Measurements from ENCODE around the gene BCAS1.
A peak's percentile ranks its signal among the peaks of the same experiment; 100 is the strongest.

The BCAS1 gene

DNA sequence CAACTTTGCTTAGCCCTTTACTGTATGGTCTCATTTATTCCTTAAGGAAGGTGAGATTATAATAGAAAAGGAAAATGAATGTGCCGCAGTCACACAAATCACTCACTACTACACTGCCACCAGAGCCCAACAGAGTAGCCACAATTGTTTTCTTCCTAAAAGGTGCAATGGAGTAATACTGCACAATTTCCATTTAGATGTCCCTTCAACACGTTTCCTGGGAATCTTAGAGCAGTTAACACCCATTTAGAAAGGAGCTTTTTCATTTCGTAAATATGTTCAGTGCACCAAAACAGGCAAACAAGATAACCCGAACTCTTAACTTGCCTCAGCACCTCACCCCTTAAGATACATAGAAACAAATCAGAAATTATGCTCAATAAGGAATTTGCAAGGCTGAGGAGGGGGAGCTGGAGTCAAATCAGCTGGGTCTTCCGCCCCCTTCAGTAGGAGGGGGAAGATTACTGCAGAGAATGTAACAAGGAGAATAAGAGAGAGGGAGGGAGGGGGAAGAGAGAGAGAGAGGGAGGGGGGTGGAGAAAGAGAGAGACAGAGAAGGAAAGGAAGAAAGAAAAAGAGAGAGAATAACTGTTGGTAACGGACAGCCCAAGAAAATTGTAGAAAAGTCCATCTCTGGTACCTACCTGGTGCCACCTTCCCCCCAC lies 155.5 kb downstream of the BCAS1 start:
- Histone ChIP-seq H3K9me3 (ENCODE audit: low read length) (peaks cover 3% of the 10 kb centered on the region), H3K36me3 (ENCODE audit: insufficient read depth, low read length) (no peaks in the 10 kb centered on the region), H2AFZ (ENCODE audit: low read depth, low read length) (peak overlapping the region; percentile 88), H3K4me1 (ENCODE audit: insufficient read depth, low read length) (peaks cover 27% of the 10 kb centered on the region), H3K4me3 (ENCODE audit: low read length) (peak overlapping the region; percentile 69), H3K27me3 (ENCODE audit: insufficient read depth, low read length) (no peaks in the 10 kb centered on the region)

DNA sequence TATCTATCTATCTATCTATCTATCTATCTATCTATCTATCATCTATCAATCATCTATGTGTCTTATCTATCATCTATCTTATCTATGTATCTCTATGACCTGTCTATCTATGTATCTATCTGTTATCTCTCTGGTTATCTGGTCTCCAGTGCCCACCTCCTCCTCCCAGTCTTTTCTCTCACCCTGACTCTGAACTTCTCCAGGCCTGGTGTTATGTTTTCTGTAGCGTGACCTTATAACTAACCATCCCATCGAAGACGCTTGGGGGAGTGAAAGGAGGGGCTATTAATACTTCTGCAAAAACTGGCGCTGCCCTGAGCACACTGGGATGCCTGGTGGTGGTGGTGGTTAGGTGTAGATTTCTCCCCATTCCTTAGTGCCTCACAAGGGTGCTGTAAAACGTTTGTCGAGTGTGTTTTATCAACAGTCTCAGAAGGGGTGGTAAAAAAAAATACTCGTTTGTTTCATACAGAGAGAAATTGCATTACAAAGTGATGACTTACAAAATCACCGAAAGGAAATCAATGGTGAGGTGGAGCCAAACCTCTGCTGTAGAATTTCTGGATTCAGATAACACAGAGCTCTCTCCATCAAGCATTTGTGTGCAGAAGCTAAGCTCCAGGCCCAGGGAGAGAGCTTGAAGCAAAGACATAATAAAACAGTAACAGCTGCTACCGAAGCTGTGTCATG lies 156.2 kb downstream of the BCAS1 start:
- H2AFZ ChIP-seq (ENCODE audit: low read depth, low read length): peak overlapping the region; percentile 88
- H3K4me3 ChIP-seq (ENCODE audit: low read length): no peak overlapping the region

DNA sequence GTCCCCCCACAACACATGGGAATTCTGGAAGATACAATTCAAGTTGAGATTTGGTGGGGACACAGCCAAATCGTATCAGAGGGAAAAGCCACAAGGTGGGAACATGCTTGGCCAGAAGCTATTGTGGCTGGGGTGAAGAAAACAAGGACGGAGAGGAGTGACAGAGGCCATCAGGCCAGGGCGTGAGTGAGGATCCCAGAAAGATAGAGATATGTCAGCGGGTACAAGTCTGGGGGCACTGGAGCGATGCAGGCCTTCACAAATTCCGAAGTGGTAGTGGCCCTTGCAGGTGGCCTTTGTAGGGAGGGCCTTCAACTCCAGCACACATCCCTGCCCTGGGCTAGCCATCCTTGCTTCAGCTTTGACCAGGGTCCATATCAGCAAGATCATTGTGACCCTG lies 159.1 kb downstream of the BCAS1 start:
- Histone ChIP-seq H3K36me3 (ENCODE audit: insufficient read depth, low read length) (no peaks in the 10 kb centered on the region), H3K27me3 (ENCODE audit: insufficient read depth, low read length) (no peaks in the 10 kb centered on the region), H3K4me3 (ENCODE audit: low read length) (no peak overlapping the region), H3K4me1 (ENCODE audit: insufficient read depth, low read length) (peaks cover 13% of the 10 kb centered on the region), H2AFZ (ENCODE audit: low read depth, low read length) (no peak overlapping the region), H3K9me3 (ENCODE audit: low read length) (peaks cover 3% of the 10 kb centered on the region)

More for the DNA sequence above, 156.2 kb downstream of the BCAS1 start:
- Histone ChIP-seq H3K36me3 (ENCODE audit: insufficient read depth, low read length) (no peaks in the 10 kb centered on the region), H3K27me3 (ENCODE audit: insufficient read depth, low read length) (no peaks in the 10 kb centered on the region), H3K4me1 (ENCODE audit: insufficient read depth, low read length) (peaks cover 27% of the 10 kb centered on the region), H3K9me3 (ENCODE audit: low read length) (peaks cover 3% of the 10 kb centered on the region)

DNA sequence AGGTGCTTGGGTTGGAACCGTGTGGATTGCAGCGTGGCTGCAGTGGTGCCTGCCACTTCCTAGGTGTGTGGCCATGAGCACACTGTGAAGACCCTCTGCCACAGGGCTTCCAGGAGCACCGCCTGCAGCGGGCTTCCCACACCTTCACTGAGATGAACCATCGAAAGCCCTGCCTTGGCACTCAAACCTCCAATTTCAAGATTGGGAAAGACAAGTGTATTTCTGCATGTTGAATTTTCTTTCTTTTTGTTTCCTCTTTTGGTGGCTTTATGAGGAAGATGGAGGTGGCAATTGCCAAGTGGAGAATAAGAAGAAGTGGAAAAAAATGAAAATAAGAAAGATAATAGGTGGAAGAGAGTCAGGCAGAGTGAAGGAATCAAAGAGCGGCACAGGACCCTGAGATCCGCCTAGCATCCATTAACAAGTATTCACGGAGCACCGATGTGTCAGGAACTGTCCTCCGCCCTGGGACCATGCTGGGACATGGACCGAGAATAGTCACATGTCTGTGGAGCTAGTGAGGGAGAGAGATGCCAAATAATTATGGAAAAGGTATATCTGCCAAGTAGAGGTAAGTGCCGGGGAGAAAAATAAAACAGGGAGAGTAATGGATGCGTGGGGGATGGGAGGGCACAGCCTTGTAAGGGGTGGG lies 159.9 kb downstream of the BCAS1 start:
- H3K9me3 ChIP-seq (ENCODE audit: low read length): peaks cover 3% of the 10 kb centered on the region
- H3K36me3 ChIP-seq (ENCODE audit: insufficient read depth, low read length): no peaks in the 10 kb centered on the region
- H2AFZ ChIP-seq (ENCODE audit: low read depth, low read length): no peak overlapping the region
- H3K4me1 ChIP-seq (ENCODE audit: insufficient read depth, low read length): peaks cover 9% of the 10 kb centered on the region
- H3K27me3 ChIP-seq (ENCODE audit: insufficient read depth, low read length): no peaks in the 10 kb centered on the region
- H3K4me3 ChIP-seq (ENCODE audit: low read length): no peak overlapping the region

DNA sequence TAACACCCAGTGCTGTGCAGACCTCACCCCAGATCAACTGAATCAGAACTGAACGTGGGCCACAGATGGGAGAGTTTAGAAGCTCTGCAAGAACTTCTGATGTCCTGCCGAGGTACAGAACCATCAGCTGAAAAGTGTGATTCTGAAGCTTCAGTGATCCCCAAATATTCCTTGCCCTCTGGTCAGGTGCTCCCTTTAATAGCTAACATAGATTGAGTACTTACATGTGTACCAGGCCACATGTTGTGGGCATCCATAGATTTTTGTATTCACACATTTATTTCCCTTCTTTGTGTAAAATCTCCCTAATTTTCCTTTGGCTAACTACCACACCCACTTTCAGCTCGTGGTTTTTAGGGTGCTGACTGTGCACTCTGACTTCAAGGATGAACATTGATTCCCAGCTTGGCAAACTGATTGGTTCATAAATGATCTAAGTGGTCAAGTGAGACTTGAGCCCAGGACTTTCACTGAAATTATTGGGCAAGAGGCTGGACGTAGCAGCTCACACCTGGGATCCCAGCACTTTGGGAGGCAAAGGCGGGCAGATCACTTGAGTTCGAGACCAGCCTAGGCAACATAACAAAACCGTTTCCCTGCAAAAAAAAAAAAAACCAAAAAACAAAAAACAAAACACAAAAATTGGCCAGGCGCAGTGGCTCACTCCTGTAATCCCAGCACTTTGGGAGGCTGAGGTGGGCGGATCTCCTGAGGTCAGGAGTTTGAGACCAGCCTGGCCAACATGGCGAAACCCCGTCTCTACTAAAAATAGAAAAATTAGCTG lies 162.2 kb downstream of the BCAS1 start:
- H2AFZ ChIP-seq (ENCODE audit: low read depth, low read length): no peak overlapping the region
- no peaks in the 10 kb centered on the region for H3K4me1 ChIP-seq (ENCODE audit: insufficient read depth, low read length)
- H3K27me3 ChIP-seq (ENCODE audit: insufficient read depth, low read length): no peaks in the 10 kb centered on the region
- peaks cover 3% of the 10 kb centered on the region for H3K9me3 ChIP-seq (ENCODE audit: low read length)
- no peak overlapping the region for H3K4me3 ChIP-seq (ENCODE audit: low read length)
- no peaks in the 10 kb centered on the region for H3K36me3 ChIP-seq (ENCODE audit: insufficient read depth, low read length)

DNA sequence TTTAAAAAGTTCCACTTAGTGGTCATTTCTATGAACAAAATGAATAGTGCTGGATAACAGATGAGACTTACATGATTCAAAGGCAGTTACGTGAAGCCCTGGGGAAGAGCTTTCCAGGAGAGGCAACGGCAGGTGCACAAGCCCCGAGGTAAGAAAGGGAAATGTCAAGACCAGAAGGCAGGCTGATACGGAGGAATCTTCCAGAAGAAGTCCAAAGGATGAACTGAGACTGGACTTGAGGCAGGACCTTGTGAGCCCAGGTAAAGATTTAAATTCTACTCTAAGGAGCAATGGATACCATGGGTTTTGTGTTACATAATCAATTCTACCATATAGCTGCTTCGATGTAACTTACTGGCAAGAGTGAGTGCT lies 164.6 kb downstream of the BCAS1 start:
- Histone ChIP-seq H3K27me3 (ENCODE audit: insufficient read depth, low read length) (no peaks in the 10 kb centered on the region), H3K4me1 (ENCODE audit: insufficient read depth, low read length) (peaks cover 2% of the 10 kb centered on the region), H3K36me3 (ENCODE audit: insufficient read depth, low read length) (no peaks in the 10 kb centered on the region), H3K4me3 (ENCODE audit: low read length) (no peak overlapping the region), H2AFZ (ENCODE audit: low read depth, low read length) (no peak overlapping the region), H3K9me3 (ENCODE audit: low read length) (peaks cover 2% of the 10 kb centered on the region)

DNA sequence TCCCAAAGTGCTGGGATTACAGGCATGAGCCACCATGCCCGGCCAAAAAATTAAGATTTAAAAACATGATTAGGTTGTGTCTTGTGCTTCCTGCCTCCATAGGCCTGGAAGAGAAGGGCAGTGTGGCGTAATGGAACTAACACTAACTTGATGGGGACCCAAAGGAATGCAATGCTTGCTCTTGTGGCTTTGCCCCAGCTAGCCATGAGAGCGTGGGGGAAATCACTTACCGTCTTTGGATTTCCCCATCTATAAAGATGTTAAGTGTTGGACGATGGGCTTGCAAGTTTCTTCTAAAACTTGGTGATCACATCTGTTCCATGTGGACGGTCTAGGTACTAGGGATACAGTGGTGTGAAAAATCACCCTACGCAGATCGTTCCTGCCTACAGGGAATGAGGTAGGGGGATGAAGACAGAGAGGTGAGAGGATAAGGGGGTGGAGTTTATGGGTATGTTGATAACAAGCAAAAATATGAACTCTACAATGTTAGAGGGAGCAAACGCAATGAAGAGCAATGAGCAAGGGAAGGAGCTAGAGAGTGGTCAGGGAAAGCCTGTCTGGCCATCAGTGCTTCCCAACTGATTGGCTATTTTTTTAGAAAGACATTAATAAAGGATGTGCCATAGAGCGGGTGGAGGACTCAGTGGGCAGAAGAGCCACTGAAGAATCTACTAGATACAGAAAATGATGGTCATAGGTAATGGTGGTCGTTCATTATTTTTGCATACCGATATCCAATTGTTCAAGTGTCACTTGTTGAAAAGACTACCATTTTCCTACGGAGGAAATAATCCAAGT lies 165.2 kb downstream of the BCAS1 start:
- Histone ChIP-seq H3K27me3 (ENCODE audit: insufficient read depth, low read length) (no peaks in the 10 kb centered on the region), H2AFZ (ENCODE audit: low read depth, low read length) (no peak overlapping the region), H3K4me1 (ENCODE audit: insufficient read depth, low read length) (peaks cover 5% of the 10 kb centered on the region), H3K9me3 (ENCODE audit: low read length) (no peaks in the 10 kb centered on the region), H3K4me3 (ENCODE audit: low read length) (no peak overlapping the region), H3K36me3 (ENCODE audit: insufficient read depth, low read length) (no peaks in the 10 kb centered on the region)

DNA sequence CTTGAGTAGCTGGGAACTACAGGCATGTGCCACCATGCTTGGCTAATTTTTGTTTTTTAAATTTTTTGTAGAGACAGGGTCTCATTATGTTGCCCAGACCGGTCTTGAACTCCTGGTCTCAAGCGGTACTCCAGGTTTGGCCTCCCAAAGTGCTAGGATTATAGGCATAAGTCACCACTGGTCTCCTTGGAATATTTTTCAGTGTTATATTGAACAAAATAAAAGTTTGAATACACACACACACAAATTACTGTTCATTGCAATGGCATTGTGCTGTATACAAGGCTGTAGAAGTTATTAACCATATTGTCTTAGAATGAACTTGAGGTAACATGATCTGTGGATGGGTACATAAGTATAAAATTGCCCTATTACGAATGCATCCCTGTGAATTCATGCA lies 166.1 kb downstream of the BCAS1 start:
- H3K4me3 ChIP-seq (ENCODE audit: low read length): no peak overlapping the region
- no peaks in the 10 kb centered on the region for H3K36me3 ChIP-seq (ENCODE audit: insufficient read depth, low read length)
- H3K27me3 ChIP-seq (ENCODE audit: insufficient read depth, low read length): no peaks in the 10 kb centered on the region
- no peak overlapping the region for H2AFZ ChIP-seq (ENCODE audit: low read depth, low read length)
- H3K9me3 ChIP-seq (ENCODE audit: low read length): no peaks in the 10 kb centered on the region
- peaks cover 5% of the 10 kb centered on the region for H3K4me1 ChIP-seq (ENCODE audit: insufficient read depth, low read length)

DNA sequence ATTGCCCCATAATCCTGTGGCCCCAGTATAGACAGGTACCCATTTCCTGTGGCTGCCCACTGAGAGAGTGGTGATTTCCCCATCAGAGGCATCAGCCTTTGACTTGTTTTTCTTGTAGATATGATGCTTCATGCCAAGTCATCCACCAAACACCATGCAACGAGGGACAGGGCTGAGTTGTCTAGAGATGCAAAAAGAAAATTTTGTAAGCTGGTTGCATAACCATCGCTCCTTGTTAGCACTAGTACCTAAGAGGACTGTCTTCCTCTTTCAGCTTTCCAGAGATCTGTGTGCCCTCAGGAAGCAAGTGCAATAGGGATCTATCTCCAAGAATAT lies 166.8 kb downstream of the BCAS1 start:
- Histone ChIP-seq H3K4me1 (ENCODE audit: insufficient read depth, low read length) (peaks cover 5% of the 10 kb centered on the region), H3K27me3 (ENCODE audit: insufficient read depth, low read length) (no peaks in the 10 kb centered on the region), H3K36me3 (ENCODE audit: insufficient read depth, low read length) (no peaks in the 10 kb centered on the region)

DNA sequence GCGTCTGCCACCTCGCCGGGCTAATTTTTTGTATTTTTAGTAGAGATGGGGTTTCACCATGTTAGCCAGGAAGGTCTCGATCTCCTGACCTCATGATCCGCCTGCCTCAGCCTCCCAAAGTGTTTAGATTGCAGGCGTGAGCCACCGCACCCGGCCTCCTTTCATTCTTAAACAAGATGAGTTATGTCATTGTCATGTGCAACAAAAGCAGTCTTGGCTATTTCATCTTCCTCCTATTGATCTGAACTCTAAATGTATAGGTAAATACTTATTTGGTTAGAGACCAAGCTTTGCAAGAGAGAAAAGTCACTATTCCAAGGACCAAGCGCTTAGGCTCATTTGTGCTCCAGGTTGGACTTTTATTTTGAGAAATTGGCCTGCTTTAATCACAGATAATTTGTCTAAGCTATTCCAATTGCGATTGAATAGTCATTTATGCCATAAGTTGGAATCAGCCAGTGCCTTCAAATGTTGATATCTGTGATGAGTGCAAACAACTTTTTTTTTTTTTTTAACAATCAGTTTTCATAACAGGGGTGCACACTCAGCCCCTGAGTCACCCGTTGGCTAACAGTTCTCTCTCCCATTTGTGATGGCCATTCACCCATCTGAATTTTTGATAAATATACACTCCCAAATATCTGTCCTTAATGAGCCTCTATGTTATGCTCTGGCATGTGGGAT lies 167.3 kb downstream of the BCAS1 start:
- H3K9me3 ChIP-seq (ENCODE audit: low read length): no peaks in the 10 kb centered on the region
- H3K4me3 ChIP-seq (ENCODE audit: low read length): no peak overlapping the region
- no peaks in the 10 kb centered on the region for H3K36me3 ChIP-seq (ENCODE audit: insufficient read depth, low read length)
- peaks cover 8% of the 10 kb centered on the region for H3K4me1 ChIP-seq (ENCODE audit: insufficient read depth, low read length)
- no peaks in the 10 kb centered on the region for H3K27me3 ChIP-seq (ENCODE audit: insufficient read depth, low read length)
- no peak overlapping the region for H2AFZ ChIP-seq (ENCODE audit: low read depth, low read length)

More for the DNA sequence above, 166.8 kb downstream of the BCAS1 start:
- Histone ChIP-seq H2AFZ (ENCODE audit: low read depth, low read length) (no peak overlapping the region), H3K9me3 (ENCODE audit: low read length) (no peaks in the 10 kb centered on the region), H3K4me3 (ENCODE audit: low read length) (no peak overlapping the region)

DNA sequence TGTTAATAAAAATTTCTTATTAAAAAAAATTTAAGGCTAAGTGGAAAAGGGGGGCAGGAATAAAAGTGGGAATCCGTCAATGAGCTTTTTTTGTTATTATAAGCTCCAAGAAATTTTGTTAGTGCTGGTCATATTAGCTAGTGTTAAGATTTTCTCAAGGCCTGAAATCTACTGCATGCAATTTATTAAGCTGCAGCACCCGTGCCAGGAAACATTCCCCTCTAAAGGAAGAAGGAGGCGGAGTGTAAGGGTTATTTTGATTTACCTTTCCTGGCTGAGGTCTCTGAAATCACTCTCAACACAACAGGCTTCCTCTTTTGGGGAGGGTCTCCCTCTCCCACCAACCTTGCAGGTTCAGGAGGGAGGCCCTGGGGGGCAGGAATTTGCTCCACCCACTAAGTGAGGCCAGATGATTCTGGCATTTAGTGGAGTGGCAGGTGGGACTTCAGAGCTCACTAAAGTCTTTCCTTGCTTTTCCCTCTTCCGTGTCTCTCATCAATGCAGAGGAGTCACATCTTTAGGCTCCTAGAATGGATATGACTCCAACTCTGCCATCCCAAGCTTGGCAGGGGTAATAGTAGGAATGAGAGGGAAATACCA lies 168.8 kb downstream of the BCAS1 start:
- H3K4me1 ChIP-seq (ENCODE audit: insufficient read depth, low read length): peaks cover 11% of the 10 kb centered on the region
- H3K36me3 ChIP-seq (ENCODE audit: insufficient read depth, low read length): no peaks in the 10 kb centered on the region
- no peaks in the 10 kb centered on the region for H3K27me3 ChIP-seq (ENCODE audit: insufficient read depth, low read length)
- H3K4me3 ChIP-seq (ENCODE audit: low read length): no peak overlapping the region
- no peak overlapping the region for H2AFZ ChIP-seq (ENCODE audit: low read depth, low read length)
- H3K9me3 ChIP-seq (ENCODE audit: low read length): no peaks in the 10 kb centered on the region

DNA sequence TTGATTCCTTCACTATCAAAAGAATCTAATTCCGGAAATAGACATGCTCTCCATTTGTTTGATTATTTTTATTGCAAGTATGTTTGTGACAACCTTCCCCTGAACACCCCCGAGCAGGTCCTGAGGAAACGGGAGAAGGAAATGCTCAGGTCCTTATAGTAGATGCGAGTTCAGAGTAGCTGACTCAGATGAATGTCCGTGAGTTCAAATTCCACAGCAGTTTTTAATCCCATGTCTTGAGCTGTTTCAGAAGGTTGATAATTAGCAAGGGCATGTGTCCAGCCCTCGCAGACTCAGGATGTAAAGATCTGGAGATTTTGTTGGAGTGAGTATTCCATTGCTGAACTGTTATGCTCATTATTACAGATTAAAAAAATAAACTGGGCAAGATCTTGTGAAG lies 169.3 kb downstream of the BCAS1 start:
- Histone ChIP-seq H2AFZ (ENCODE audit: low read depth, low read length) (no peak overlapping the region), H3K27me3 (ENCODE audit: insufficient read depth, low read length) (no peaks in the 10 kb centered on the region), H3K4me3 (ENCODE audit: low read length) (no peak overlapping the region), H3K9me3 (ENCODE audit: low read length) (no peaks in the 10 kb centered on the region), H3K4me1 (ENCODE audit: insufficient read depth, low read length) (peaks cover 11% of the 10 kb centered on the region), H3K36me3 (ENCODE audit: insufficient read depth, low read length) (no peaks in the 10 kb centered on the region)
